Fibroblast of skin of back (primary cell): Measurements from ENCODE around the gene REX1BD.

Experiments
- DNase-seq: peaks from one replicate; pipeline ENCODE4 v3.0.0-alpha.2; 2013

REX1BD gene

DNA sequence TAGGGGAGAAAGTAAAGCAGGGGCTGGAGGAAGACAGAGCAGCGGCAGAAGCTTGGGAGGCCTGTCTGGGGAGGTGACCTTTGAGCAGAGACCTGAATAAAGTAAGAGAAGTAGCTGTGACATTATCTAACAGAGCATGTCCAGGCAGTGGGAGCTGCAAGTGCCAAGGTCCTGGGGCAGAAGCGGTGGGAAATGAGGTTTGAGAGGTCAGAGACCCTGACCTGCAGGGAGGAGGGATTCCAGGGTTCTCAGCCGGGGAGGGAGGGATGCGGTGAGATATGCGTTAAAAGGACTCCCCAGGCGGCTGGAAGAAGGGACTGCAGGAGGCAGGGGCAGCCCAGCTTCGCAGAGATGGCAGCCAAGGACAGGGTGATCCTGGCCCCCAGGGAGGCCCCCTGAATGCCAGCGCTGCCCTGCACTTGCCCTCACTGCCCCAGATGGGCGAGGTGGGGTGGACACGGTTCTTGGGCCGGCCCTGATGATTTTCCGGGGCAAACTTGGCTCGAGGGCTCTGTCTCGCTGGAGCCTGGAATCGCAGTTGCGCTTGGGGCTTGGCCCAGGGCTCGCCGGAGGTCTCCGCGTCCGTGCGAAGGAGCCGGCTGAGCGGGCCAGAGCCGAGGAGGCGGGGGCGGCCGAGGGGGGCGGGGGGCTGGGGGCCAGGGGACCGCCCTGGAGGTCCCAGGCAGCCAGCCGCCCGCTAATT is 14.8 kb downstream of the REX1BD start:
- peak; percentile 25 for DNase-seq

DNA sequence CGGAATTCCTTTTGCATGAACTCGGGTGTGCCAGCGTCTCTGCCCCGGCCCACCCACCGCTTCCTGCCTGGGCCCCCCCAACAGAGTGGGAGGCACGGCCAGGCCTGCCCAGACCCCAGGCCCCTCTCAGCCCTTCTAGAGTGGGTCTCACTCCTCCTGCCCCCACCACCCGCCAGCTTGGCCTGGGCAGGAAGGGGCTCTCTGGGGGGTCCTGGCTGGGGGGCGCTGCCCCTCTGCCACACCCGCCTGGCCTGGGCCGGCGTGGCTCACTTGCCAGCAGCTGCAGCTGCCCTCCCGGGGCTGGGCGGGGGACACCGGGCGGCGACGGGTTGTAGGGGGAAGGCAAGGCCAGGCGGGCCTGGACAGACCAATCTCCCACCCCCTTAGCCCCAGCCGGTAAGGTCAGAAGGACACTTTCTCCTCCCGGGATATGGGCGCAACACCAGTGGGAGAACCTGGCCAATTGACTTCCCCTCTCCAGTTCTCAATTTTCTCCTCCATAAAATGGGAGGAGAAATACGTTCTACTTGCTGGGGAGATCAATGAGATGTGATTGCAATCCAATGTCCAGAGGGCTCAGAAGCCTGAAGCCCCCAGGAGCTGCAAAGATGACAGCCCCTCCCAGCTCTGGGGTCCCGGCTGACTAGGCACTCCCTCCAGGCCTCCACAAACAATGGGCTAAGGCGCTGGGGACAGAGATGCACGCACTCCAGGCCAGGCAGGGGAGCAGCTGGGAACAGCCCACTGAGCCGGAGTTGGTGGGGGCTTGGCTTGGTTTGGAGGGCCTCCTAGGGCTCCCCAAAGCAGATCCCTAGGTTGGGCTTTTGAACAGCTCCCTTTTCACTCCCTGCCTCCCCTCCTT is 15.6 kb downstream of the REX1BD start:
- no peak for DNase-seq

DNA sequence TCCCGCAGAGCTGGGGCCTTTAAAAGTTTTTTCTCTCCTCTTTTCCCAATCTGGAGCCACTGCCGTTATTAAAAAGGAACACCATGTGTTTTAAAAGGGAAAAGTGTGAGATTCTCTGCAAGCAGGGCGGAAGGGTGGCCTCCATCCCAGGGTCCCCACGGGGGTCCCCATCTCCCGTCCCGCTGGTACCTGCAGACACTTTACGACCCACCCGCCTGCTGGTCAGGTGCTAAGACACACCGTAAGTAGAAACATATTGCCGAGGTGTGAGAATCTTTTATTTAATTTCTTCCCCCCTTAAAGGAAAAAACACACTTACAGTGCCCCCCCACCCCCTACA is 16.2 kb downstream of the REX1BD start:
- no peak for DNase-seq

DNA sequence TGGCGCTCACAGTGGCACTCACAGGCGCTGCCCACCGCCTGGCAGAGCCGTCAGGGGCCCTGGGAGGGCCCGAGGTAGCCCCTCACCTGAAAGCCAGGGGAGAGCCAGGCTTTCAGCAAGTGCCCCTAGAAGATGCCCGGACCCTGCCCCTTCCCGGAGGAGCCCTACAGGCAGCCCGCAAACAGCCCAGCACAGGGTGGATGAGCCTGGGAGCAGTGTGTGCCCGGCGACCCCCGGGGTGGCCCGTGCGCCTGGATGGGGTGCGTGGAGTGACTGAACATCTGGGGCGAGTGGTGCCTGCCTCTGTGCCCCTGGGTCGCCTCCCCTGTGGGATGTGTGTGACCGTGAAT is 16.6 kb downstream of the REX1BD start:
- no peak for DNase-seq

DNA sequence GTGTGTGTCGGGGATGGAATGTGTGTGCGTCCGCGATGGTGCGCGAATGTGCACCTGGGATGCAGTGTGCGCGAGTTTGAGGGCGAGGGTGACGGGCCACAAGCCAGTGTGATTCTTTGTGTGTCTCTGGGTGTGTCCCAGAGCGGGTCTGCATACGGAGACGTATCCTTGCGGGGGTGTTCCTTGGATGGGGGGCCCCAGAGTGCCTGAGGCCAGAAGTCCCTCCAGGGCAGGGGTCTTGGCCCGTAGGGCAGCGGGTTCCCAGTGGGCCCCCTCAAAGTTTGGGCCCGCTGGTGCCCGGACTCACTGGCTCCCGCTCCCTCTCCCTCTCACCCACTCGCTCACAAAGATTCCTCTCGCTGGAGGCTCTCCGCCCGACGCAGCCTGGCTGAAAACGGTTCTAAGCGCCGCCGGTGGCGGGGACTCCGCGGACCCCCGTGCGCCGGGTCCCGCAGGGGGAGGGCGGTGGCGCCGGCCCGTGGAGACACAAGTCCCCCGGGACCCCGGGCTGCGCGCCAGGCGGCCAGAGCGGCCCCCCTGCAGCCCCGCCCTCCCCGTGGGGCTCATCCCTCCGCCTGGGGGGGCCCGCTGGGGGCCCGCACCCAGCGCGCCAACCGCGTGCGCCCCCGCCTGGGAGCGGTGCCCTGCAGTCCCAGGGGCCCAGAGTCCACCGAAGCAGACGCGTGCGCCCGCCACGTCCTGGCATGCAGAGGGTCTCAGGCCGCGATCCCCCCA is 17.1 kb downstream of the REX1BD start:
- DNase-seq, result no peak

DNA sequence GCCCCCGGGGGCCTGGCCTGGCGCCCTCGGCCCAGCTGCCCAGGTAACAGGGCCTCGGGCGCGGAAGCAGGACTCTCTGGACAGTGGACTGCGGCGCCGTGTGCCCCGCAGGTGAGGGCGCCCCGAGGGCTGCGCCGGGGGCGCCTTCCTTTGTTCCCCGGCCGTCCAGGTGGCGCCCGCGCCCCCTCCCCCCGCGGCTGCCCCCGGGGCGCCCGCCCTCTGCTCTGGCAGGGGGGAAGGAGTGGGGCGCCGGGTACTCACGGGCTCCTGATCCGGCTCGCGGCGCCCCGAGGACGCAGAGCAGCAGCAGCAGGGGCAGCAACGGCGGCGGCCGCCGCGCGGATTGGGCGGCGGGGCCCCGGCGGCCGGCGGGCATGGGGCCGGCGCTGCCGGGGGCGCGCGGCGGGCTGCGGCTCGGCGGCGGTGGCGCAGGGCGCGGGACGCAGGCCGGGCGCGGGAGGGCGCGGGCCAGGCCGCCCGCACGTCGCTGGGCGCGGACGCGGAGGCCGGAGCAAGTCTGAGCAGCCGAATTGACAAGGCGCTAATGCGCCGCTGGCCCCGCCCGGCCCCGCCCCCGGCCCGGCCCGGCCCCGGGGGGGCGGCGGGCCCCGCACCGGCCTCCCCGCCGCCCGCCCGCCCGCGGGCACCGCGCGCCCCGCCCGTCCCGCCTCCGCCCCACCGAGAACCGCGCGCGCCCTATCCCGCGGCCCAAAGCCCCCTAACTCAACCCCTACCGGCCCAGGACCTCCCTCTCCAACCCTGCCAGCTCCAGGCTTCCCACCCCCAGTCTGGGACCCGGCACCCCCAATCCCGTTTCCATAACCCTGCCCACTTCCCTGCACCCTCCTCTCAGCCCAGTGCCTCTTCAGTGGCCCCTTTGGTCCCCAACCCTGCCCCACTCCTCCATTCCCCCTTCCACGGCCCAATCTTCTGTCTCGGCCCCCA is 18.0 kb downstream of the REX1BD start, which contains the start of gene CRLF1:
CRLF1 (minus strand) TSS at position 519 of the 945 bp plus-strand sequence; CDS start at position 376, 143 bp downstream.
- no peak for DNase-seq

DNA sequence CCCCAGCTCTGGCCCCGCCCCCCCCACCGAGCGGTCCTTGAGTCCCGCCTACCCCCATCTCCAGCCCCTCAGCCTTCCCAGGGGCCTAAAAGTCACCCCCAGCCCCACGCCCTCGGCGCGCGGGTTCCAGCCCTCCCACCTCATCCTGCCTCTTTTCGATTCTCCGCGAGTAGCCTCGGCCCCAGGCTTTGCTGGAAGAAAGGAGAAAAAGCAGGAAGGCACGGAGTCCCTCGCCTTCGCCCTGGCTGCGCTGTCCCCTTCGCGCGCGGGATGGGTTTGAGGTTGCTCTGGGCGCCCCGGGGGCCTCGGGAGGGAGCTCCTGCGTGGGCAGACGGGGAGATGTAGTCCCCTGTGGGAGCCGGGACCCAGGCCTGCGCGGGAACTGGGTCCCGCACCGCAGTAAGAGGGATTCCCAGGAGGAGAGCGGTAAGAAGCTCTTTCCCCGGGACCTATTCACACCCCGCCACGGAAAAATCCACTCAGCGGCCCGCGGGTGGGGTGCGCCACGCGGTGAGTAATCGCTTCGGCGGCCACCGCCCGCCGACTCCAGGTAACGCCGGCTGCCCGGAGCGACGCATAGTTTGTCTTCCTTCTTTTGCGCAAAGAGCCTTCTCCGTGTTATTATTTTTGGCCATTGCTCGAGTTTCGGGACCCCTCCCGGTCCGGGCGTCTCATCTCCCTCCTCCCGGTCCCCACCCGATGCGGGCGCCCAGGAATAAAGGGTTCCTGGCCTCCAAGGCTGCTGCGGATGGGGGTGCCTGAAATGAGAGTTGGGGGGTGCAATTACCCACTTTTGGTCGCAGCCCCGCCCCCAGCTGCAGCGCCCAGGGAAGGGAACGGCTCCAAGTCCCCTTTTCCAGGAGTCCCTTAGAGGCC is 18.9 kb downstream of the REX1BD start:
- no peak for DNase-seq

DNA sequence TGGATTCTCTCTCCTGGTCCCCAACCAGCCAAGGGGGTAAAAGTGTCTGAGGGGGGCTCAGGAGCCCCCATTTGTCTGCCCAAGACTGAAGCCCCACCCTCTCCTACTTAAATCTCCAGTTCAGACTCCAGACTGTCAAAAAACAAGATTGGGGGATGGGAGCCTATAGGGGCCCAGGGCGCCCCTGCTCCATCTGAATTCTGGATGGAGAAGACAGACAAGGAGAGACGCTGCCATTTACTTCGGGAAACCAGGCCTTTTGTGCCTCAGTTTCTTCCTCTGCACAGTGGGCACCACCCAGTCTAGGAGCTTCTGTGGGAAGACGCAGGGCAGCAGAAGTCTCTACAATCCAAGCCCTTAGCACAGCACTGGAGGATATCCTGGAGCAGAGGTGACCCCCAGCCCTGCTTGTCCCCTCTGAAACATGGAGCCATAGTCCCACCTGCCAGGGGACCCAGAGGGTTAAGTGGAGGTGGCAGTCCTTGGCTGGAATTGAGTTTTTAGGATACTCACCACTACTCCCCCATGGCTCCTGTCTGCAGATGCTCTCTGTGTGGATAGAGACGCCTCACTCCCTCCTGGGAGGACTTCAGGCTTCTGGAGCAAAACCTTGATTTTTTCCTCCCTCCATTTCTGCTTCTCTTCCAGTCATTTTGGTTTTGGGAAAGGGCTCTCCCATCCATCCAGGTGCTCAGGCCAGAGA is 19.7 kb downstream of the REX1BD start:
- DNase-seq, result no peak

DNA sequence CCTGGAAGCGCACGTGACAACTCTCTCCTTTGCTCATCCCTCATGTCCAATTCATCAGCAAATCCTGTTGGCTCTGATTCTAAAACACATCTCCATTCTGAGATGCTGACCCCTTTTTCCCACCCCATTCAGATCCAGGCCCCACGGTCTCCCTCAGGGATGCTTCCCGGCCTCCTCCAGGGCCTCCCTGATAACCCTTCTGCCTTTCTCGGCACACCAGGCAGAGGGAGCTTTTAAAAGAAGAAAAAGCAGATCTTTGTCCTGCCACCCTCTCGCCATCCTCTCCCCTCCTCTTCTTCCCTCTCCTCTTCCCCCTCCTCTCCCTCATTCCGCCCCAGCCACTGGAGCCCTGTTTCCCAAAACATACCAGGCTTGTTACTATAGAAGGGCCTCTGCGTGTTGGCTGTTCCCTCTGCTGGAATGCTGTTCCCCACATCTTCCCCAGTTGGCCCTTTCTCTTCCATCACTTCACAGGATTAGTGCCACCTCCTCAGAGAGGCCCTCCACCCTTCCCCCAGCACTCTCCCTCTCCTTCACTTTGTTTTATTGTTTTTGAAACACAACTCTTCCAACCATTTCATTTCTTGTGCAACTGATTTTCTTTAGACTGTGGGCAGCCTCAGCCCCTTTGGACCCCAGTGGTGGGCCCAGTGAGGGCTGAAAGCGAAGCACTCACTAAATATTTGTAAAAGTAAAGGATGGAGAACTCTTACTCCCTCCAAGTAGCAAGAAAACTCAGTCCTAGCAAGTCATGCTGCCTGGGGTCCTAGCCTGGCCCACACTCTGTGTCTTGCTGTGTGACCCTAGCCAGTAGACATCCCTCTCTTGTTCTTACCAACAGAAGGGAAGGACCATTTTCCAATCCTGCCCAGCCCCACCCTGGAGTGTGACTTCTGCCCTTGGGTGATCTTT is 20.5 kb downstream of the REX1BD start:
- DNase-seq, result no peak

GRCh38 chr19:18609717-18610051 is 21.1 kb downstream of the REX1BD start:
- no peak for DNase-seq

DNA sequence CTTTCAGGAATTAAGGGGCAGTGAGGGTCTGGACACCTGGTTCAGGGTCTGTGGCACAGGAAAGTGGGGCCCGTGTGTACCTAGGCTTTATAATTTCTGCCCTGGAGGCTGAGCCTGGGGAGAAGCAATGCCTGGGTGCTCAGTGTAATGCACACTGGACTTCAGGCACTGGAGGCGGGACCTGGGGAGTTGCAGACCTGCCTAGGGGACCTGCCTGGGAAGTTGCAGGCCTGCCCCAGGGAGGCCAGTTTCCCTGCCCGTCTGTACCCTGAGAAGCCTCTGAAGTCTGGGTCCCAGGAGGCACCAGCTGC is 21.6 kb downstream of the REX1BD start:
- DNase-seq, result no peak

GRCh38 chr19:18610556-18611326 is 22.1 kb downstream of the REX1BD start:
- DNase-seq, result no peak

DNA sequence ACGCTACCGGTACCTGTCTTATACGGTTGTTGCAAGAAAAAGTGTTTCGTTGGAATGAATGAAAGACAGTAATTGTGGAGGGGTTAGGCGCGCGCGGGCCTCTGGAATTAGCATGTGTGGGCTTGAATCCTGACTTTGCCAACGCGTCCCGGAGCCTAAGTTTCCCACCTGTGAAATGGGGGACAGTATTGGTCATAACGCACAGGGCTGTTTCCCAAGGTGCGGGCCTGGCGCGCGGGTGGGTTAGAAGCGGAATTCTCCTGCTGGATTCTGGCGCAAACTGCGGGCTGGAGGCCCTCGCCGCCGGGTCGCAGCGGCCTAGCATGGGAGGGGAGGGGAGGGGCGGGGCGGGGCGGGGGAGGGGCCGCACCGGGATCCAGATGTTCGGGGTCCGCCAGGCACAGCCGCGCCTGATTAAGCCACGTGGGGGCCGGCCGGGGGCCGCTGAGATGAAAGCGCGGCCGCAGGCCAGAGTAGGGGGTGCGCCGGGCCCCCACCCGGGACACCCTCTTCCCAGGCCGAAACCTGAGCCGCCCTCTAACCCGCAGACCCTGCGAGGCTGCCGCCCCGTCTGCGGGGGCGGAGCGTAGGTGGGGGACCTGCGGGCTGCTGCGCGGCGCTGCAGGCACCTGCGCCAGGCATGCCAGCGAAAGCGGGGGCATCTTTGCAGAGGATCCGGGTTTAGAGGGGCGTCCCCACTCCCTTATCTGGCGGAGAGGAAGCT is 22.9 kb downstream of the REX1BD start:
- DNase-seq, result no peak

- no peak for DNase-seq
Measured at GRCh38 chr19:18612051-18612771, 23.6 kb downstream of the REX1BD start.

GRCh38 chr19:18612772-18613588 is 24.4 kb downstream of the REX1BD start, which contains the start of gene TMEM59L:
Gene TMEM59L (plus strand): TSS chr19:18612870. CDS start chr19:18612959, 89 bp downstream.
- DNase-seq, result no peak

DNA sequence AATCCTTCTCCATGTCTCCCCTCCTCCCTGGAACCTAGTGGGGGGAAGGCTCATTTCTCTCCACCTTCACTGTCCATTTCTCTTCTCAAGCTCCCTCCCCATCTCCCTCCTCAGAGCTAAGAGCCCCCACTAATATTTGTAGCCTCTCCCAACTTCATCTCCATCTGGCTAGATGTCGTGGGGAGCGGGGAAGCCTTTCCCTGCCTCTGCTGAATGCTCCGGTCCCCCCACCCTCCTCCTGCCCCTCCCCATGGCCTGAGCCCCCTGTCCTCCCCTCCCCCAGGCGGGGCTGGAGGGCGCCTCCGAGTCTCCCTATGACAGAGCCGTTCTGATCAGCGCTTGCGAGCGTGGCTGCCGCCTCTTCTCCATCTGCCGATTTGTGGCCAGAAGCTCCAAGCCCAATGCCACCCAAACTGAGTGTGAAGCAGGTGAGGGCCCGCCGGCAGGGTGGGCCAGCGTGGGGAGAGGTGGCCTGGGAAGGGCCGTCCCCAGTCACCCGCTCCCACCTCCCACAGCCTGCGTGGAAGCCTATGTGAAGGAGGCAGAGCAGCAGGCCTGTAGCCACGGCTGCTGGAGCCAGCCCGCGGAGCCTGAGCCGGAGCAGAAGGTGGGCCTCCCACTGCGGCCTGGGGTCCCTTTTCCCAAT is 25.1 kb downstream of the REX1BD start:
- DNase-seq, result no peak
